ENCODE results near the gene LAMA2. TPM values are rescaled to one million over a fixed set of nuclear protein-coding genes. Genes with fewer than 3 reads are reported as not detected.

LAMA2 gene
- total RNA-seq, 1 experiment from 2014 or later, result 4.2 TPM

- no peaks in the 10 kb centered on the region for H3K79me1 ChIP-seq (ENCODE audit: insufficient read depth, low read depth, low read length, poor library complexity, severe bottlenecking)
- no peak overlapping the region for H4K91ac ChIP-seq (ENCODE audit: insufficient read length, low read depth, low read length)
- H3K4me1 Mint-ChIP-seq, result 0 out of 4 replicates have a peak, but pooled peaks cover 0 to 2% of the 10 kb centered on the region in 2 experiments
- H3K36me3 Mint-ChIP-seq (ENCODE audit: insufficient read depth in 1 of 3, low read depth in 3 of 3), result no peaks in the 10 kb centered on the region
- H4K5ac ChIP-seq (ENCODE audit: insufficient read length, low read depth, low read length), result no peak overlapping the region
- H2BK5ac ChIP-seq (ENCODE audit: insufficient read length, low read length), result no peak overlapping the region
- no peak overlapping the region for H3K4me3 Mint-ChIP-seq
- no peaks in the 10 kb centered on the region for H3K27me3 Mint-ChIP-seq (ENCODE audit: low read depth)
- H2BK12ac ChIP-seq (ENCODE audit: insufficient read length, low read depth, low read length), result no peak overlapping the region
- H3K27ac ChIP-seq (ENCODE audit: insufficient read length, low read depth, low read length), result no peak overlapping the region
- H3K4ac ChIP-seq (ENCODE audit: low read depth, low read length), result no peak overlapping the region
- H3K9me3 Mint-ChIP-seq, result no peaks in the 10 kb centered on the region
- no peak overlapping the region for H2BK15ac ChIP-seq (ENCODE audit: low read depth, low read length)
- no peak for DNase-seq
- H3T11ph ChIP-seq (ENCODE audit: low read length), result no peak overlapping the region
- H4K8ac ChIP-seq (replicated peaks; ENCODE audit: insufficient read length, low read depth, low read length), result no peak overlapping the region
- no peaks in the 10 kb centered on the region for H4K20me1 ChIP-seq (ENCODE audit: control insufficient read depth, insufficient read depth, insufficient read length)
- H3K9ac ChIP-seq (ENCODE audit: extremely low read depth, insufficient read length, low read length), result no peak overlapping the region
- H3K18ac ChIP-seq (ENCODE audit: insufficient read length, low read depth, low read length), result no peak overlapping the region
- no peak overlapping the region for H3K23ac ChIP-seq (ENCODE audit: insufficient read length, low read depth, low read length)
- no peak overlapping the region for H2BK20ac ChIP-seq (ENCODE audit: low read depth, low read length, poor library complexity, severe bottlenecking)
- no peaks in the 10 kb centered on the region for H3K79me2 ChIP-seq (ENCODE audit: insufficient read depth, low read length)
- H2AFZ ChIP-seq (ENCODE audit: low read length), result no peak overlapping the region
- no peak overlapping the region for H2BK120ac ChIP-seq (ENCODE audit: low read depth, low read length, poor library complexity, severe bottlenecking)
- no peak for TF ChIP-seq CTCF (conservative IDR thresholded peaks at IDR 0.05)
- no peaks in the 10 kb centered on the region for H3K27me3 ChIP-seq (ENCODE audit: insufficient read depth, low read length)
- H3K4me1 ChIP-seq (ENCODE audit: insufficient read depth, low read length), result no peaks in the 10 kb centered on the region
- H3K23me2 ChIP-seq (ENCODE audit: insufficient read length, low read depth, low read length, poor library complexity, severe bottlenecking), result no peaks in the 10 kb centered on the region
- no peak overlapping the region for H2AK5ac ChIP-seq (ENCODE audit: insufficient read length, low read length)
- no peak overlapping the region for H3K14ac ChIP-seq (ENCODE audit: insufficient read depth, low read length)
- no peaks in the 10 kb centered on the region for H3K9me3 ChIP-seq (ENCODE audit: control insufficient read depth, low read depth, low read length)
- no peak overlapping the region for H3K4me2 ChIP-seq (ENCODE audit: insufficient read depth, insufficient read length, low read length)
- 0 out of 7 replicates have a peak overlapping the region, but pooled peaks of 1 of the 3 experiments have one; percentile 2 for H3K27ac Mint-ChIP-seq
- H3K56ac ChIP-seq (ENCODE audit: insufficient read length, low read depth, low read length), result no peak overlapping the region
Measured at GRCh38 chr6:129112591-129112990, 229.7 kb downstream of the LAMA2 start.
